Esophagus squamous epithelium (tissue), 4 donors: ENCODE measurements around the gene MINK1.

Experiments used
- CTCF ChIP-seq, 6 experiments: fragments of 450-650 bp in 4 of 6; fragments of 200-600 bp in 2 of 6; sonication (generic) in 2 of 6; IDR thresholded peaks; one replicate each; pipeline ENCODE4 v1.5.1; 2016 to 2019; ENCODE audit warnings: antibody characterized with exemption in 6 of 6, mild to moderate bottlenecking in 4 of 6, moderate library complexity in 4 of 6
- POLR2A ChIP-seq, 4 donors: fragments of 450-650 bp; IDR thresholded peaks; one replicate each; pipeline ENCODE4 v1.6.1; 2017; ENCODE audit warnings: antibody characterized with exemption in 4 of 4, mild to moderate bottlenecking in 4 of 4, moderate library complexity in 3 of 4

- TF ChIP-seq CTCF (IDR thresholded peaks at IDR 0.05) = no peak
- TF ChIP-seq POLR2A (IDR thresholded peaks at IDR 0.05) = no peak
Measured at GRCh38 chr17:4946312-4946976, 113.3 kb downstream of the MINK1 start.
